Skeletal muscle tissue (tissue), 4 donors: ENCODE measurements around the gene EIF4G3. TPM values are rescaled to one million over a fixed set of nuclear protein-coding genes. Genes with fewer than 3 reads are reported as not detected.
A peak's percentile ranks its signal among the peaks of the same experiment; 100 is the strongest.
"Not testable (repeated sequence)": the region's sequence is repeated elsewhere in the genome, so short reads cannot be mapped to it uniquely, and the experiment has no call there.

Experiments
- H3K27ac ChIP-seq: one replicate; pipeline ENCODE4 v1.7.0; 2013; ENCODE audit warnings: mild to moderate bottlenecking, low read depth, low read length, inconsistent platforms
- H3K27me3 ChIP-seq, 3 donors: one replicate each; pipeline ENCODE4 v1.7.0; 2013; ENCODE audit warnings: low read length in 3 of 3; ENCODE audit not compliant: control insufficient read depth in 3 of 3, insufficient read depth in 3 of 3
- H3K36me3 ChIP-seq, 3 donors: one replicate each; pipeline ENCODE4 v1.7.0; 2013; ENCODE audit warnings: low read length in 3 of 3; ENCODE audit not compliant: control insufficient read depth in 3 of 3, insufficient read depth in 3 of 3
- H3K4me1 ChIP-seq, 3 donors: one replicate each; pipeline ENCODE4 v1.7.0; 2013; ENCODE audit warnings: low read length in 3 of 3, mild to moderate bottlenecking in 3 of 3; ENCODE audit not compliant: control insufficient read depth in 3 of 3, insufficient read depth in 3 of 3
- H3K4me3 ChIP-seq, 3 donors: one replicate each; pipeline ENCODE4 v1.7.0; 2013; ENCODE audit warnings: low read length in 3 of 3
- H3K9ac ChIP-seq, 3 donors: one replicate each; pipeline ENCODE4 v1.7.0; 2013; ENCODE audit warnings: low read length in 3 of 3, mild to moderate bottlenecking in 3 of 3, moderate library complexity in 2 of 3, low read depth in 1 of 3
- H3K9me3 ChIP-seq, 3 donors: one replicate each; pipeline ENCODE4 v1.7.0; 2013; ENCODE audit warnings: low read length in 3 of 3; ENCODE audit not compliant: control insufficient read depth in 3 of 3
- total RNA-seq: library from RNA; depleted of rRNA; stranded (reverse); fragments of >200 nt; gene quantifications from one replicate; pipeline ENCODE4 v1.2.3, GENCODE V29; 2014
- donor health status: Osteomylitis.

The EIF4G3 gene
- total RNA-seq, 1 donor from 2014 or later: 23.5 TPM

DNA sequence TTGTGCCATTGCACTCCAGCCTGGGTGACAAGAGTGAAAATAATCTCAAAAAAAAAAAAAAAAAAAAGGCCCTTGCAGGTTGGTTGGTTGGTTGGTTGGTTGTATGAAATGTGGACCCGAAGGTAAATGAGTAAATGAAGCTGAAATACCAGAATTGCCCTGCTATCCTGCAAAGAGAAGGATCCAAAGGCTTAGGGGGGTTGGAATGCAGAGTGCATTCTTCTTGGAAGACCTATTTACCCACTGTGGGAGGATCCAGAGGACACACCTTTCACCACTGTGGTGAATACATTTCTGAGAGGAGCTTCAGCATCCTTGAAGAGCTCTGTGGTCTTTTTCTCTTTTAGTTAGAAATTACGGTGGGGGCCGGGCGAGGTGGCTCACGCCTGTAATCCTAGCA lies 28.7 kb upstream of the EIF4G3 start:
- Histone ChIP-seq H3K4me3 (no peak overlapping the region), H3K9ac (no peak overlapping the region)

DNA sequence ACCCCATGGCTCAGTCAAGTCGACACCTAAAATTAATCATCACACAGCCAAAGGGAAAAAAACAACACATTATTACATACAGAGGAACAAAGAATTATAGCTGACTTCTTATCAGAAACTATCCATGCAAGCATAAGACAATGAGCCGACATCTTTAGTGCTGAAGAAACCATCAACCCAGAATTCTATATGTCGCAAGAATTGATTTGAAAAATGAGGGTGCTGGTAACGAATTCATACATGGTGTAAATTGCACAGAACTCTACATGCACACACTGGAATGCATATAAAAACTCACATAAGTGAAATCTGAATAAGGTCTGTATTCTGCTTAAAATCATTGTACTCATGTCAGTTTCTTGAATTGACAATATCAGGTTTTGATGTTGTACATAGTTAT lies 25.0 kb upstream of the EIF4G3 start:
- H3K27me3 ChIP-seq: no peaks in the 10 kb centered on the region
- no peaks in the 10 kb centered on the region for H3K4me1 ChIP-seq
- H3K9me3 ChIP-seq: no peaks in the 10 kb centered on the region
- H3K9ac ChIP-seq: no peak overlapping the region
- no peaks in the 10 kb centered on the region for H3K36me3 ChIP-seq
- no peak overlapping the region for H3K4me3 ChIP-seq
- no peak overlapping the region for H3K27ac ChIP-seq

More for the DNA sequence above, 28.7 kb upstream of the EIF4G3 start:
- Histone ChIP-seq H3K4me1 (no peaks in the 10 kb centered on the region), H3K27ac (no peak overlapping the region), H3K27me3 (no peaks in the 10 kb centered on the region), H3K36me3 (no peaks in the 10 kb centered on the region), H3K9me3 (no peaks in the 10 kb centered on the region)

DNA sequence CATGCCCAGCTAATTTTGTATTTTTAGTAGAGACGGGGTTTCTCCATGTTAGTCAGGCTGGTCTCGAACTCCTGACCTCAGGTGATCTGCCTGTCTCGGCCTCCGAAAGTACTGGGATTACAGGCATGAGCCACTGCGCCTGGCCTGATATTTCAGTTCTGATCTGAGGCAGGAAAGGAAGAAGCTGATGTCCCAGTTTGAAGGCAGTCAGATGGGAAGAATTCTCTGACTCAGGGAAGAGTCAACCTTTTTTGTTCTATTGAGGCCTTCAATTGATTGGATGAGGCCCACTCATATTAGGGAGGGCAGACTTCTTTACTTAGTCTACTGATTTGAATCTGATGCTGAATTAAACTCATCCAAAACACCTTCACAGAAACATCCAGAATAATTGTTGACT lies 24.5 kb upstream of the EIF4G3 start:
- not testable (repeated sequence) for H3K9me3 ChIP-seq, H3K4me1 ChIP-seq, H3K27me3 ChIP-seq, H3K36me3 ChIP-seq, H3K4me3 ChIP-seq, H3K27ac ChIP-seq, H3K9ac ChIP-seq

DNA sequence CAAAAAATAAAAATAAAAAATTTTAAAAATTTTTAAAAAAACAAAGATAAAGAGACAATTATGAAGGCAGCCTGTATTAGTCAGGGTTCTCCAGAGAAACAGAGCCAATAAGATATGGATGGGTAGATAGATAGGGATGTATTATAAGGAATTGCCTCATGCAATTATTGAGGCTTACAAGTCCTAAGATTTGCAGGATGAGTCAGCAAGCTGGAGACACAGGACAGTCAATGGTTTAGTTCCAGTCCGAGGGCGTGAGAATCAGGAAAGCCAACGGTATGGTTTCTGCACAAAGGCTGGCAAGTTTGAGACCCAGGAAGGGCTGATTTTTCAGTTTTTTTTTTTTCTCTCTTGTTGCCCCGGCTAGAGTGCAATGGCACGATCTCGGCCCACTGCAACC lies 24.1 kb upstream of the EIF4G3 start:
- Histone ChIP-seq H3K36me3 (no peaks in the 10 kb centered on the region), H3K9me3 (no peaks in the 10 kb centered on the region), H3K4me1 (no peaks in the 10 kb centered on the region), H3K4me3 (no peak overlapping the region), H3K9ac (no peak overlapping the region), H3K27me3 (no peaks in the 10 kb centered on the region), H3K27ac (no peak overlapping the region)

DNA sequence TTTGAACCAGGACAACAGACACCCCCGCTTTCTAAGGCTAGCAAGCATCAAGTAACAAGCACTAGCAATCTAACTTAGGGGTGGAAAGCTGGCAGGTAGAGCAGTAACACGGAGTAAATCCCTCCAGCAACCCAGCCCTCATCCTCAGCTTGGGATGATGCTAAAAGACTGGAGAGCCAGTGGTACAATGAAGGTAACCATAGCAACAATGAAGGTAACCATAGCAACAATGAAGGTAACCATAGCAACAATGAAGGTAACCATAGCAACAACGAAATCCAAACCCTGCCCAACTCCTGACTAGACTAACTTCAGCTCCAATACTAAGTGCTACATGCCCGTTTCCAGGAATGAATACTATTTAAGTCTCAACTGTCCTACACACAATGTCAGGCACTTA lies 22.2 kb upstream of the EIF4G3 start:
- no peaks in the 10 kb centered on the region for H3K27me3 ChIP-seq
- no peaks in the 10 kb centered on the region for H3K36me3 ChIP-seq
- H3K27ac ChIP-seq: no peak overlapping the region
- no peaks in the 10 kb centered on the region for H3K9me3 ChIP-seq
- no peak overlapping the region for H3K9ac ChIP-seq
- H3K4me3 ChIP-seq: no peak overlapping the region
- peaks cover 0 to 4% (median 2%) of the 10 kb centered on the region in 3 donors for H3K4me1 ChIP-seq

DNA sequence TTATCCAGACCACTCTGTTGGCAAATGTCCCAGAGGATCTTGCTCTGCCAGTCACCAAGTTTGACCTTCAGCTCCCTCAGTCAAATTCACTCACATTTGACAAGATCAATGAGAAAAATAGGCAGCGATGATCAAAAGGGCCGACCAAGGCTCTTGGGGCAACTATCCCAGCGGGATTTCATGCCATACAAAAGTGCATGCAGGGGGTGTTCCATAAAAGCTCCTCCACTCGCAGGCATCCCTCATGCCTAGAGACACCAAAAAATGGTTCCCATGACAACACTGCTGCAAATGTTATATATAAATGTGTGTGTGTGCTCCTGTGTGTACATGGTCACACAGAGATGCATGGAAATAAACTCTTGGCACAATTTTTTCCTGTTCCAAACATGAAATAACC lies 16.2 kb upstream of the EIF4G3 start:
- H3K27me3 ChIP-seq: no peaks in the 10 kb centered on the region
- no peaks in the 10 kb centered on the region for H3K9me3 ChIP-seq
- H3K9ac ChIP-seq: peak overlapping the region in 1 of 3 donors; percentile 50
- no peaks in the 10 kb centered on the region for H3K36me3 ChIP-seq
- H3K27ac ChIP-seq: no peak overlapping the region
- H3K4me1 ChIP-seq: peaks cover 11 to 16% (median 14%) of the 10 kb centered on the region in 3 donors
- peak overlapping the region in 2 of 3 donors; percentile 31 to 44 for H3K4me3 ChIP-seq

DNA sequence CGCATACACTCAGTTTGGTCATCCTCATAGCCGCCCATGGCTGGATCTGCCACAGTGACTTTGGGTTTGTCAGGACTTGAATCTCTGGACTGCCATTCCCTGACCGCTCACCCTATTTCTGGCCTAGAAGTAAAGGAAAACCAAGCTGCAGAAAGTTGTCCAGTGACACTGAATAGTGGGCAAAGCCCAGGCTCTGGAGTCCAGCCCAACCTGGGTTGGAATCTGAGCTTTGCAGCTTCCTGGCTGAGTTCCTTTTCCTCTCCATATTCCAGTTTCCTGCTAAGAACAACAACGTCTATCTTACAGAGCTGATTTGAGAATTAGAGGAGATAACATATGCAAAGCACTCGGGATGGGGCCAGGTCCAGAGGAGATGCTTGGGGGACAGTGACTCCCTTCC lies 15.6 kb upstream of the EIF4G3 start:
- Histone ChIP-seq H3K36me3 (no peaks in the 10 kb centered on the region), H3K9me3 (no peaks in the 10 kb centered on the region), H3K27ac (peak overlapping the region; percentile 41), H3K4me3 (peak overlapping the region; percentile 31 to 44 (median 38)), H3K27me3 (no peaks in the 10 kb centered on the region), H3K9ac (peak overlapping the region in 2 of 3 donors; percentile 24 to 50), H3K4me1 (peaks cover 11 to 16% (median 14%) of the 10 kb centered on the region in 3 donors)

DNA sequence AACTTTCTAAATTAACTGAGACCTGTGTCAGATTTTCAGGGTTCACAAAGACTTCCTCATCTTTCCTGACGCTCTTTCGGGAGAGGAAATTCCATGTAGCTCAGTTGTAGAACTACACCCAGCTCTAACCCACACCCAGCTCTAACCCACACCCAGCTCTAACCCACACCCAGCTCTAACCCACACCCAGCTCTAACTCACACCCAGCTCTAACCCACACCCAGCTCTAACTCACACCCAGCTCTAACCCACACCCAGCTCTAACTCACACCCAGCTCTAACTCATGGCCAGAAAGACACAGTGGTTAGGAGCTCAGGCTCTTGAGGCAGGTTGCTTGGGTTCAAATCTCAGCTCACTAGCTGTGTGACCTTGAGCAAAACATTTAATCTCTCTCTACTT lies 14.1 kb upstream of the EIF4G3 start:
- H3K9me3 ChIP-seq, H3K9ac ChIP-seq, H3K27me3 ChIP-seq, H3K27ac ChIP-seq, H3K36me3 ChIP-seq, H3K4me3 ChIP-seq: not testable (repeated sequence)
- H3K4me1 ChIP-seq: peaks cover 11 to 16% (median 14%) of the 10 kb centered on the region in 3 donors

DNA sequence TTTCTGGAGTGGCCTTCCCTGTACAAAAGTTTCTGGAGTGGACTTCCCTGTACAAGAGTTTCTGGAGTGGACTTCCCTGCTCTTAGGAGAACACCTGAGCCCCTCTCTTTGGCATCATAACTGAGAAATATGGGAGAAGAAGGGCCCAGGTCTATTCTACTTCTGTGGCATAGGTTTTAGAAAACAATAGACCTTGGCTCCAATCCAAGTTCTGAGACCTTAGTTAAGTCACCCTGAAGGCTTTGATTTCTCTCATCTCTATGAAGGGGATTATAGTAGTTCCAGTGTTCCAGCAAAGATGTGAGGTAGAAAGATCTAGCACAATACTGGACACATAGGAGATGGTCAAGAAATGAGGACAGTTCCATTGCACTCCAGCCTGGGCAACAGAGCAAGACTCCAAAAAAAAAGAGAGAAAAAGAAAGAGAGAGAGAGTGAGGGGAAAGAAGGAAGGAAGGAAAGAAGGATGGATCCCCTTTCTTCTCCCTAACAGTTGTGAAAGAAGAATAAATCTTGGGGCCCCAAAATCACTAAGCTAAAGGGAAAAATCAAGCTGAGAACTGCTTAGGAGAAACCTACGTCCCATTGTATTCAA lies 13.3 kb upstream of the EIF4G3 start:
- Histone ChIP-seq H3K4me1 (peaks cover 11 to 15% (median 11%) of the 10 kb centered on the region in 3 donors), H3K27me3 (no peaks in the 10 kb centered on the region), H3K27ac (no peak overlapping the region)

DNA sequence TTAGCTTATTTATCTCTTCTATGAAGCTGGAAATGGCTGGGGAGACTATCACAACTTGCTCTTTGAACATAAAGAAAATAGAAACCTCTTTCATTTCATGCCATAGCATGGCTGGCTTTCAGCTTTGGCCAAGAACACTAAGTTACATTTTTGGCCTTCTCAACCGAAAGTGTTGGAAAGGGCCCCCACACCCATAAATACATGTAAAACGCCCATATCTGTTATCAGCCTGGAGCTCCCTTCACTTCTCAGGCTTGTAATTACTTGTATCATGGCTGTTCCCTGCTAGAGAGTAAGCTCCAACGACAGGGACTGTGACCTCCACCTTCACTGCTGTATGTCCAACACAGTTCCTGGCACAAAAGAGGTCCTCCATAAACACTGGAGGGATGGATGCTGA lies 12.7 kb upstream of the EIF4G3 start:
- Histone ChIP-seq H3K4me3 (no peak overlapping the region), H3K9ac (no peak overlapping the region), H3K9me3 (no peaks in the 10 kb centered on the region), H3K4me1 (peaks cover 10 to 14% (median 11%) of the 10 kb centered on the region in 3 donors), H3K27me3 (no peaks in the 10 kb centered on the region), H3K27ac (no peak overlapping the region), H3K36me3 (no peaks in the 10 kb centered on the region)

More for the DNA sequence above, 13.3 kb upstream of the EIF4G3 start:
- Histone ChIP-seq H3K36me3 (no peaks in the 10 kb centered on the region), H3K4me3 (no peak overlapping the region), H3K9me3 (no peaks in the 10 kb centered on the region), H3K9ac (no peak overlapping the region)
